Osteoblast (primary cell): ENCODE measurements around the gene JARID2. TPM values are rescaled to one million over a fixed set of nuclear protein-coding genes. Genes with fewer than 3 reads are reported as not detected.

Experiments used
- DNase-seq: peaks from one replicate; pipeline ENCODE4 v3.0.0; 2011; ENCODE audit warnings: low spot score, mixed read lengths; ENCODE audit not compliant: insufficient read length; ENCODE audit errors: missing footprints
- H2AFZ ChIP-seq: 2 replicates; pipeline ENCODE4 v1.6.0; 2011; ENCODE audit warnings: mild to moderate bottlenecking, low read length
- H3K27ac ChIP-seq: 2 replicates; pipeline ENCODE4 v1.5.1; 2011; ENCODE audit warnings: mild to moderate bottlenecking, low read depth, low read length, moderate library complexity
- H3K27me3 ChIP-seq: 2 replicates; pipeline ENCODE4 v1.6.0; 2012; ENCODE audit warnings: mild to moderate bottlenecking, control low read depth, inconsistent platforms, low read length, moderate library complexity; ENCODE audit not compliant: insufficient read depth
- H3K36me3 ChIP-seq: 2 replicates; pipeline ENCODE4 v1.5.1; 2011; ENCODE audit warnings: mild to moderate bottlenecking, low read length, control low read depth, moderate library complexity; ENCODE audit not compliant: insufficient read depth
- H3K4me1 ChIP-seq: 2 replicates; pipeline ENCODE4 v1.5.1; 2011; ENCODE audit warnings: mild to moderate bottlenecking, low read length, control low read depth, moderate library complexity; ENCODE audit not compliant: insufficient read depth
- H3K4me2 ChIP-seq: 2 replicates; pipeline ENCODE4 v1.6.0; 2011; ENCODE audit warnings: mild to moderate bottlenecking, low read length; ENCODE audit not compliant: insufficient read depth
- H3K4me3 ChIP-seq: fragments of 200-600 bp; sonication (generic); 3 replicates; pipeline ENCODE4 v1.5.1; 2012; ENCODE audit warnings: mild to moderate bottlenecking, low read length, inconsistent platforms; ENCODE audit not compliant: insufficient read depth
- H3K79me2 ChIP-seq: 2 replicates; pipeline ENCODE4 v1.6.0; 2012; ENCODE audit warnings: mild to moderate bottlenecking, low read length, control low read depth, inconsistent platforms; ENCODE audit not compliant: insufficient read depth
- H3K9me3 ChIP-seq: 2 replicates; pipeline ENCODE4 v1.5.1; 2011; ENCODE audit warnings: low read depth, low read length, control low read depth
- H4K20me1 ChIP-seq: 2 replicates; pipeline ENCODE4 v1.6.0; 2012; ENCODE audit warnings: mild to moderate bottlenecking, low read length, control low read depth; ENCODE audit not compliant: insufficient read depth
- total RNA-seq: library from RNA; depleted of rRNA; stranded (reverse); fragments of >200 nt; gene quantifications from 2 replicates; pipeline ENCODE4 v1.2.3, GENCODE V29; 2012
- TF ChIP-seq, protein P1 (sequence below): IDR thresholded peaks from 2 replicates; pipeline ENCODE4 v1.5.1; 2011; ENCODE audit warnings: mild to moderate bottlenecking, low read depth, low read length, moderate library complexity; ENCODE audit errors: extremely low read depth

Gene JARID2
- total RNA-seq, 1 donor = 10.5 TPM

DNA sequence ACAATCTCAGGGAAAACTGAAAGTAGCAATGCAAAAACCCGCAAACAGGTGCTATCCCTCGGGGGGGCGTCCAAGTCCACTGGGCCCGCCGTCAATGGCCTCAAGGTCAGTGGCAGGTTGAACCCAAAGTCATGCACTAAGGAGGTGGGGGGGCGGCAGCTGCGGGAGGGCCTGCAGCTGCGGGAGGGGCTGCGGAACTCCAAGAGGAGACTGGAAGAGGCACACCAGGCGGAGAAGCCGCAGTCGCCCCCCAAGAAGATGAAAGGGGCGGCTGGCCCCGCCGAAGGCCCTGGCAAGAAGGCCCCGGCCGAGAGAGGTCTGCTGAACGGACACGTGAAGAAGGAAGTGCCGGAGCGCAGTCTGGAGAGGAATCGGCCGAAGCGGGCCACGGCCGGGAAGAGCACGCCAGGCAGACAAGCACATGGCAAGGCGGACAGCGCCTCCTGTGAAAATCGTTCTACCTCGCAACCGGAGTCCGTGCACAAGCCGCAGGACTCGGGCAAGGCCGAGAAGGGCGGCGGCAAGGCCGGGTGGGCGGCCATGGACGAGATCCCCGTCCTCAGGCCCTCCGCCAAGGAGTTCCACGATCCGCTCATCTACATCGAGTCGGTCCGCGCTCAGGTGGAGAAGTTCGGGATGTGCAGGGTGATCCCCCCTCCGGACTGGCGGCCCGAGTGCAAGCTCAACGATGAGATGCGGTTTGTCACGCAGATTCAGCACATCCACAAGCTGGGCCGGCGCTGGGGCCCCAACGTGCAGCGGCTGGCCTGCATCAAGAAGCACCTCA lies 250.7 kb downstream of the JARID2 start:
- no peak for DNase-seq
- Histone ChIP-seq H3K27ac (no peak overlapping the region), H2AFZ (no peak overlapping the region), H3K36me3 (peaks cover 8% of the 10 kb centered on the region), H3K4me1 (peaks cover 6% of the 10 kb centered on the region), H3K79me2 (peaks cover 3% of the 10 kb centered on the region), H3K4me2 (no peak overlapping the region), H3K27me3 (no peaks in the 10 kb centered on the region), H4K20me1 (peaks cover 15% of the 10 kb centered on the region), H3K9me3 (no peaks in the 10 kb centered on the region), H3K4me3 (no peak overlapping the region)
- TF ChIP-seq, protein P1, sequence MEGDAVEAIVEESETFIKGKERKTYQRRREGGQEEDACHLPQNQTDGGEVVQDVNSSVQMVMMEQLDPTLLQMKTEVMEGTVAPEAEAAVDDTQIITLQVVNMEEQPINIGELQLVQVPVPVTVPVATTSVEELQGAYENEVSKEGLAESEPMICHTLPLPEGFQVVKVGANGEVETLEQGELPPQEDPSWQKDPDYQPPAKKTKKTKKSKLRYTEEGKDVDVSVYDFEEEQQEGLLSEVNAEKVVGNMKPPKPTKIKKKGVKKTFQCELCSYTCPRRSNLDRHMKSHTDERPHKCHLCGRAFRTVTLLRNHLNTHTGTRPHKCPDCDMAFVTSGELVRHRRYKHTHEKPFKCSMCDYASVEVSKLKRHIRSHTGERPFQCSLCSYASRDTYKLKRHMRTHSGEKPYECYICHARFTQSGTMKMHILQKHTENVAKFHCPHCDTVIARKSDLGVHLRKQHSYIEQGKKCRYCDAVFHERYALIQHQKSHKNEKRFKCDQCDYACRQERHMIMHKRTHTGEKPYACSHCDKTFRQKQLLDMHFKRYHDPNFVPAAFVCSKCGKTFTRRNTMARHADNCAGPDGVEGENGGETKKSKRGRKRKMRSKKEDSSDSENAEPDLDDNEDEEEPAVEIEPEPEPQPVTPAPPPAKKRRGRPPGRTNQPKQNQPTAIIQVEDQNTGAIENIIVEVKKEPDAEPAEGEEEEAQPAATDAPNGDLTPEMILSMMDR = no peak

DNA sequence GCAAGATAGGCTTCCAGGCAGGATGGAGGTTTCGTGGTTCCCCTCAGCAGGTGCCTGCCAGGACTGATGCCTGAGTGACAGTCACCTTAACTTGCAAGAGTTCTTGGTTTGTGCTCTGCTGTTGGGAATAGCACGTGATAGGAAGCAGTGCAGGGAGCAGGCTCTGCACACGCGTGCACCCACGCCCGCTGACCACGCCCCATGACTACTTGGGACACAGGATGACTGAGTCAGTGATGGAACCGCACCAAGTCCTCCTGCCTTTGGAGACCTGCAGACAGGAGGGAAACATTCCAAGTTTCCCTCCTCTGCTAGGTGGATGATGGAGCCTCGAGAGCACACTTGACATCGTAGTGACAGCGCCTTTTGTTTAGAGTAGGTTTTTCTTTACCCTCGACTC lies 252.8 kb downstream of the JARID2 start:
- H3K27me3 ChIP-seq = no peaks in the 10 kb centered on the region
- H3K27ac ChIP-seq = no peak overlapping the region
- no peak overlapping the region for H2AFZ ChIP-seq
- no peak overlapping the region for H3K4me3 ChIP-seq
- peaks cover 11% of the 10 kb centered on the region for H3K36me3 ChIP-seq
- no peak for DNase-seq
- H3K4me1 ChIP-seq = peaks cover 10% of the 10 kb centered on the region
- H3K4me2 ChIP-seq = no peak overlapping the region
- H4K20me1 ChIP-seq = peaks cover 25% of the 10 kb centered on the region
- TF ChIP-seq, protein P1 = no peak
- H3K9me3 ChIP-seq = no peaks in the 10 kb centered on the region
- no peaks in the 10 kb centered on the region for H3K79me2 ChIP-seq

DNA sequence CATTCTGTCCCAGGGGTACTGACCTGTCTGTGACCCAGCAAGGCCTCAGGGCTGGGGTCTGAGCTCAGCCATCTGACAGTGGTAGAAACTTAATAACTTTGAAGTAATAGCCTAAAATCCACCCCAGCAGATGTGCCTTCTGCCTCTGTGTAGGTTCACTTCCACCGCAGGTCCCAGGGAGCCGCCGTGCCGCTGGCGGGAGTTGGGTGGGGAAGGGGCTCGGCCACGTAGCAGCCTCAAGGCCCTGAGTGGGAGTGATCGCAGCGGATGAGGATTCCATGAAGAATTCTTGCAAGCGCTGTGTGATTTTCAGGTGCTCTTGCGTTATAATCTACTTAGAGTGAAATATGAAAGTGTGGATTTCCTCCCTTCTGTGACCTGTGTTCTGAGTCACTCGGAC lies 253.3 kb downstream of the JARID2 start:
- Histone ChIP-seq H3K4me1 (peaks cover 10% of the 10 kb centered on the region), H4K20me1 (peaks cover 30% of the 10 kb centered on the region), H3K4me3 (no peak overlapping the region), H3K27ac (no peak overlapping the region), H2AFZ (no peak overlapping the region), H3K27me3 (no peaks in the 10 kb centered on the region), H3K9me3 (no peaks in the 10 kb centered on the region), H3K36me3 (peaks cover 11% of the 10 kb centered on the region), H3K79me2 (no peaks in the 10 kb centered on the region), H3K4me2 (no peak overlapping the region)
- TF ChIP-seq, protein P1 = no peak
- DNase-seq = peak; percentile 19

DNA sequence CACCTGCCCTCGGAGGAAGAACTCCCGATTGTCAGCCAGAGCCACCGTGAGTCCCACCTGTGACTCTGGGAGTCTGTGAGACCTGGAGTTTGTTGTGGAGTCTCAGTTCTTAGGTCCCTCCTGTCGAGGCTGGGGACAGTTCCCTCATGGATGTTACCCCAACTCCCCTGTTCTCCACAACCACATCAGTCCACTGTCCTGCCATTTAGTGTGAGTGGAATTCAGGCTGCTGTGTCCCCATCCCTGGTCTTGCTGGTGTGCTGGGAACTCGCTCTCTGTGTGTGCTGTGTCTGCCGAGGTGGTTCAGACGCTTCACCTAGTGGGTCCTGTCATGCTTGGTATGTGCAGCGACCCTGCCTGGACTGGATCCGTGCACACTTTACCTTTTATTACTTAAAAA lies 253.7 kb downstream of the JARID2 start:
- Histone ChIP-seq H3K27me3 (no peaks in the 10 kb centered on the region), H3K4me3 (no peak overlapping the region), H3K36me3 (peaks cover 11% of the 10 kb centered on the region), H4K20me1 (peaks cover 33% of the 10 kb centered on the region), H2AFZ (no peak overlapping the region), H3K4me2 (no peak overlapping the region), H3K9me3 (no peaks in the 10 kb centered on the region), H3K27ac (no peak overlapping the region), H3K79me2 (no peaks in the 10 kb centered on the region), H3K4me1 (peaks cover 15% of the 10 kb centered on the region)
- TF ChIP-seq, protein P1 = no peak
- DNase-seq = peak; percentile 10
